Subcutaneous abdominal adipose tissue (tissue), 5 donors: ENCODE results near the gene EIF4G3.
A peak's percentile ranks its signal among the peaks of the same experiment; 100 is the strongest.

Experiments used
- H3K27ac ChIP-seq: one replicate; pipeline ENCODE4 v1.7.0; 2013; ENCODE audit warnings: low read depth, mild to moderate bottlenecking, inconsistent platforms, low read length, moderate library complexity
- H3K27me3 ChIP-seq, 5 donors: one replicate each; pipeline ENCODE4 v1.7.0; 2013; ENCODE audit warnings: low read length in 5 of 5, inconsistent platforms in 1 of 5; ENCODE audit not compliant: control insufficient read depth in 5 of 5, insufficient read depth in 4 of 5
- H3K36me3 ChIP-seq, 5 donors: one replicate each; pipeline ENCODE4 v1.7.0; 2013; ENCODE audit warnings: low read length in 5 of 5; ENCODE audit not compliant: control insufficient read depth in 5 of 5, insufficient read depth in 5 of 5
- H3K4me1 ChIP-seq, 5 donors: one replicate each; pipeline ENCODE4 v1.7.0; 2013; ENCODE audit warnings: low read length in 5 of 5, mild to moderate bottlenecking in 3 of 5, moderate library complexity in 1 of 5; ENCODE audit not compliant: control insufficient read depth in 5 of 5, insufficient read depth in 5 of 5
- H3K4me3 ChIP-seq, 5 donors: one replicate each; pipeline ENCODE4 v1.7.0; 2013; ENCODE audit warnings: low read length in 5 of 5, low read depth in 1 of 5
- H3K9ac ChIP-seq, 5 donors: one replicate each; pipeline ENCODE4 v1.7.0; 2013; ENCODE audit warnings: low read length in 5 of 5, mild to moderate bottlenecking in 4 of 5, moderate library complexity in 3 of 5
- H3K9me3 ChIP-seq, 5 donors: one replicate each; pipeline ENCODE4 v1.7.0; 2013; ENCODE audit warnings: low read length in 5 of 5; ENCODE audit not compliant: control insufficient read depth in 5 of 5
- donor health status: healthy.
- donor health status: healthy.
- donor health status: healthy.
- donor health status: healthy.
- donor health status: healthy.

Gene EIF4G3

GRCh38 chr1:21156019-21156418 is 20.7 kb downstream of the EIF4G3 start:
- no peak overlapping the region for H3K9ac ChIP-seq
- no peaks in the 10 kb centered on the region for H3K27me3 ChIP-seq
- H3K27ac ChIP-seq, result no peak overlapping the region
- H3K4me1 ChIP-seq, result no peaks in the 10 kb centered on the region
- H3K4me3 ChIP-seq, result no peak overlapping the region
- H3K36me3 ChIP-seq, result peaks cover 0 to 8% (median 3%) of the 10 kb centered on the region in 5 donors
- H3K9me3 ChIP-seq, result no peaks in the 10 kb centered on the region

- H3K4me1 ChIP-seq, result peaks cover 0 to 9% (median 6%) of the 10 kb centered on the region in 5 donors
- H3K9me3 ChIP-seq, result no peaks in the 10 kb centered on the region
- H3K9ac ChIP-seq, result no peak overlapping the region
- H3K27ac ChIP-seq, result no peak overlapping the region
- H3K27me3 ChIP-seq, result no peaks in the 10 kb centered on the region
- H3K4me3 ChIP-seq, result no peak overlapping the region
- H3K36me3 ChIP-seq, result peaks cover 0 to 2% (median 0%) of the 10 kb centered on the region in 5 donors
These were observed 22.0 kb downstream of the EIF4G3 start for GRCh38 chr1:21154717-21155116.

- Histone ChIP-seq H3K27me3 (no peaks in the 10 kb centered on the region), H3K9me3 (no peaks in the 10 kb centered on the region), H3K9ac (no peak overlapping the region), H3K4me1 (peaks cover 3 to 14% (median 13%) of the 10 kb centered on the region in 5 donors), H3K4me3 (no peak overlapping the region), H3K27ac (no peak overlapping the region), H3K36me3 (peaks cover 0 to 3% (median 0%) of the 10 kb centered on the region in 5 donors)
These were observed 23.3 kb downstream of the EIF4G3 start for GRCh38 chr1:21153388-21153787.

- H3K9me3 ChIP-seq, result no peaks in the 10 kb centered on the region
- H3K36me3 ChIP-seq, result peaks cover 0 to 6% (median 5%) of the 10 kb centered on the region in 5 donors
- no peak overlapping the region for H3K9ac ChIP-seq
- no peaks in the 10 kb centered on the region for H3K27me3 ChIP-seq
- no peak overlapping the region for H3K4me3 ChIP-seq
- H3K4me1 ChIP-seq, result peaks cover 3 to 14% (median 13%) of the 10 kb centered on the region in 5 donors
- no peak overlapping the region for H3K27ac ChIP-seq
These were observed 24.1 kb downstream of the EIF4G3 start for GRCh38 chr1:21152423-21153100.

- peak overlapping the region in 1 of 5 donors; percentile 22 for H3K4me3 ChIP-seq
- H3K9ac ChIP-seq, result no peak overlapping the region
These were observed 26.8 kb downstream of the EIF4G3 start for GRCh38 chr1:21149855-21150432.

GRCh38 chr1:21149430-21149854 is 27.3 kb downstream of the EIF4G3 start:
- Histone ChIP-seq H3K27ac (peak overlapping the region; percentile 43), H3K9me3 (no peaks in the 10 kb centered on the region), H3K9ac (no peak overlapping the region), H3K36me3 (peaks cover 0 to 6% (median 5%) of the 10 kb centered on the region in 5 donors), H3K4me3 (no peak overlapping the region), H3K4me1 (peaks cover 3 to 14% (median 13%) of the 10 kb centered on the region in 5 donors), H3K27me3 (no peaks in the 10 kb centered on the region)

More at GRCh38 chr1:21149855-21150432, 26.8 kb downstream of the EIF4G3 start:
- H3K27me3 ChIP-seq, result no peaks in the 10 kb centered on the region
- H3K4me1 ChIP-seq, result peaks cover 3 to 14% (median 13%) of the 10 kb centered on the region in 5 donors
- H3K9me3 ChIP-seq, result no peaks in the 10 kb centered on the region
- peak overlapping the region; percentile 43 for H3K27ac ChIP-seq
- H3K36me3 ChIP-seq, result peaks cover 0 to 6% (median 5%) of the 10 kb centered on the region in 5 donors

GRCh38 chr1:21143752-21144151 is 32.9 kb downstream of the EIF4G3 start:
- no peak overlapping the region for H3K9ac ChIP-seq
- peaks cover 0 to 8% (median 5%) of the 10 kb centered on the region in 5 donors for H3K36me3 ChIP-seq
- H3K27ac ChIP-seq, result no peak overlapping the region
- peaks cover 0 to 10% (median 2%) of the 10 kb centered on the region in 5 donors for H3K4me1 ChIP-seq
- no peaks in the 10 kb centered on the region for H3K27me3 ChIP-seq
- no peaks in the 10 kb centered on the region for H3K9me3 ChIP-seq
- H3K4me3 ChIP-seq, result no peak overlapping the region

GRCh38 chr1:21143138-21143537 is 33.6 kb downstream of the EIF4G3 start:
- no peaks in the 10 kb centered on the region for H3K27me3 ChIP-seq
- H3K36me3 ChIP-seq, result peaks cover 0 to 5% (median 3%) of the 10 kb centered on the region in 5 donors
- H3K27ac ChIP-seq, result no peak overlapping the region
- H3K4me1 ChIP-seq, result peaks cover 0 to 10% (median 2%) of the 10 kb centered on the region in 5 donors
- H3K4me3 ChIP-seq, result no peak overlapping the region
- no peak overlapping the region for H3K9ac ChIP-seq
- H3K9me3 ChIP-seq, result no peaks in the 10 kb centered on the region

- H3K4me1 ChIP-seq, result peaks cover 0 to 10% (median 2%) of the 10 kb centered on the region in 5 donors
- H3K27me3 ChIP-seq, result no peaks in the 10 kb centered on the region
These were observed 35.7 kb downstream of the EIF4G3 start for GRCh38 chr1:21141030-21141429.

GRCh38 chr1:21139601-21140000 is 37.1 kb downstream of the EIF4G3 start:
- Histone ChIP-seq H3K27me3 (no peaks in the 10 kb centered on the region), H3K27ac (no peak overlapping the region), H3K9ac (peak overlapping the region in 1 of 5 donors; percentile 5), H3K36me3 (peaks cover 0 to 11% (median 3%) of the 10 kb centered on the region in 5 donors), H3K4me1 (peaks cover 0 to 10% (median 2%) of the 10 kb centered on the region in 5 donors), H3K9me3 (no peaks in the 10 kb centered on the region), H3K4me3 (no peak overlapping the region)

More at GRCh38 chr1:21141030-21141429, 35.7 kb downstream of the EIF4G3 start:
- Histone ChIP-seq H3K4me3 (no peak overlapping the region), H3K9ac (no peak overlapping the region), H3K27ac (no peak overlapping the region), H3K9me3 (no peaks in the 10 kb centered on the region), H3K36me3 (peaks cover 0 to 5% (median 3%) of the 10 kb centered on the region in 5 donors)
